ENCODE results near the gene SETD4.
"Not testable (repeated sequence)": the region's sequence is repeated elsewhere in the genome, so short reads cannot be mapped to it uniquely, and the experiment has no call there.

Gene SETD4

DNA sequence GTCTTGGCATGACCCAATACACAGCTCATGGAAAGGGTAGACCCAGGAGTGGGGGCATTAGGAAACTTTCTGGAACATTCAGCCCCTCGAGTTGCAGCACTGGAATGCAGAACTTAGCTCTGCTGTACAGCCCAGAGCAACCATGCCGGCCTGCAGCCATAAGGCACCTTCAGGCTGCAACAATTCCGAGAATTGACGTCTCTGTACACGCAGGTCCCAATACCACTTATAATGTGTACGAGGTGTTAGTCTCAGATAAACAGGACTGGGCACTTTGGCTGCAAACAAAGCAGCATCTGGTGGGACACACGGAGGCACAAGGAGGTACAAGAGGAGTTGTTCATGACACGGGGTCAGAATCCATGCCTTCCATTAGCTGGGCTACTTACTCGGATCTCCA, 17.4 kb upstream of the SETD4 start:
- no peak for DNase-seq

GRCh38 chr21:36076878-36077655, 16.7 kb upstream of the SETD4 start:
- DNase-seq = no peak

DNA sequence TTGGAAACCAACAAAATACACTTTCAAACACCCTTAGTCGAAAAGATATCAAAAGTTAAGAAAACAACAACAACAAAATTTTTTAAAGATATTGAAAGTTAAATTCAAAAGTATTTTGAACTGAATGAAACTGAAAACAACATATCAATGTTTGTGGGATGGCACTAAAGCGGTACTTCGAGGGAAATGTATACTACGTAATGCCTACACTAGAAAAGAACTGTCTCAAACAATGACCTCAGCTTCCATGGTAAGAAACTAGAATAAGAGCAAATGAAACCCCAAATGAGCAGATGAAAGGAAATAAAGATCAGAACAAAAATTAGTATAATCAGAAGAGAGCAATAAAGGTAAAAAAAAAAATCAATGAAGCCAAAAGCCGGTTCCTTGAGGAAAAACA, 15.6 kb upstream of the SETD4 start:
- DNase-seq = no peak

GRCh38 chr21:36075171-36075570, 14.8 kb upstream of the SETD4 start:
- DNase-seq = no peak

GRCh38 chr21:36073911-36074310, 13.6 kb upstream of the SETD4 start:
- DNase-seq = not testable (repeated sequence)

DNA sequence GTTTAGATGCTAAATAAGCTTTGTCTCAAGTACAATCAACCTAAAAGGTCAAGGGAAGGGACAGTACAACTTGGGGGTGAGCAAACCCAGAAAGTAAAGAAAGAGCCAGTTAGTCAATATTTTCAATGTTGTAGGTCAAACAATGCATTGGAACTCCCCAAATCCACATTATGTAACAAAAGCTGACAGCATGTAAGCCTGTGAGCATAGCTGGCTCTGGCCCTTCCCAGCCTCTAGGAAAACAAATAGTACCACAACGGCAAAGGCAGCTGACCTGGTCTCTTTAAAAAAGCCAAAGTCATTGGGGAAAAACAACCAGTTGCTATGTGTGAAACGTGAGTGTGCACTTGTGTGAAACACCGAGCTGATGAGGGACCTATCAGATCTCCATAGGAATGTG, 12.9 kb upstream of the SETD4 start:
- no peak for DNase-seq

GRCh38 chr21:36072453-36073162, 12.3 kb upstream of the SETD4 start:
- DNase-seq = no peak

DNA sequence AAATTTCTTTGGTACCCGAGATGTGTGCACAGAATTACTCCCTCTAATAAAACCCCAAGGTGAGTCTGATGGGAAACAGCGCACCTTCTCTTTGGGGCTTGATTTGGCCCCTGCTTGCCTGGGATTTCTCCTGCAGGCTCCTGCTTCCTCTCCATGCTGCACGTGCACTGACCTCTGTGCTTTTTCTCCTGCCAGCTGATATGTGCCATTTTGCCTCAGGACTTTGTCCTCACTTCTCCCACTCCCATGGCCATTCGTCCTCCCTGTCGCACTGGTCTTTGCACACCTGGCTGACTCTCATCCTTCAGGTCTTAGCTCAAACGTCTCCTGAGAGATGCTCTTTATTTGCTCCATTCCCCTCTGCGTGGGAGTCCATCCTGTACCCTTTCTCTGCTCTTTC, 10.7 kb upstream of the SETD4 start:
- no peak for DNase-seq

- DNase-seq = peak; percentile 57
Measured at GRCh38 chr21:36069713-36070583, 9.6 kb upstream of the SETD4 start, which contains the start of gene CBR1. CBR1 (plus strand) TSS chr21:36070024; CDS start chr21:36070116, 92 bp downstream.

- no peak for DNase-seq
Measured at GRCh38 chr21:36068748-36069398, 8.5 kb upstream of the SETD4 start.

DNA sequence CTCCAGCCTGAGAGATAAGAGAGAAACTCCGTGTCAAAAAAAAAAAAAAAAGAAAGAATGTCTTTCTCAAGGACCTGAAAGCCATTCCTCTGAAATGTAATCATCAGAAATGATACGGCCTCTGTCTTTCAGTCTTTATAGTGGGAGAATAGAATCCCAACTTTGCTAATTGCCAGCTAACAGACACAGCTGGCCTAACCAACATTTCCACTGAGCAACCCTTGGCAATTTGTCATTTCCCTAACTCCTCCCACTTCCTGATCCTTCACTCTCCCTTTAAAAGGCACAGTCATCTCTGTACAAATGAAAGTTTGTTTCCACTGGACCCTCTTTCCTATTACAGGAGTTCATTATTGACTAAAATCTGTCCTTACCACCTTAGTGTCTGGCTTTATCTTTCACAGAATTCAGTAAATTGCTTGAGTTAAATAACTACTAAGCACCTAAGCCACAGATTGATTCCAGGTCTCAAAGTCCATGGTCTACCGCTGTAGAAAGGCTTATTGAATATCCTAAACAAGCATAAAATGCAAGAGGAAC, 5.2 kb upstream of the SETD4 start:
- no peak for DNase-seq

DNA sequence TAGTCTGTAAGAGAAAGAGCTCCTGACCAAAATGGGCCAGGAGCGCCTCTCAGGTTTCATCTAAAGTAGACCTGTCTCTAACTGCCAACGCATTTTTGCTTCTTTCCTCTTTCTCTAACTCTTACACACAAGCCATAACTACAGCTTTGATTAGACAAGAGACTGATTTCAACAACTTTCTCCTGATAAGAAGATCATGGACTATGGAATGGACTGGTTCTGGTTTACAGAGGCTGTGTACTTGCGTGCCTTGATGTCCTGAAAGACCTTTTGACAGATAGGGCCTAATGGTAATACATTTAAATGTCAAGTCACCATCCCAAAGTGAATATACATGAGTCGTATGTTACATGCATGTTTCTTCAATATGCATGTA, 3.7 kb upstream of the SETD4 start:
- DNase-seq = no peak

- DNase-seq = no peak
Measured at GRCh38 chr21:36063375-36064084, 3.2 kb upstream of the SETD4 start.

DNA sequence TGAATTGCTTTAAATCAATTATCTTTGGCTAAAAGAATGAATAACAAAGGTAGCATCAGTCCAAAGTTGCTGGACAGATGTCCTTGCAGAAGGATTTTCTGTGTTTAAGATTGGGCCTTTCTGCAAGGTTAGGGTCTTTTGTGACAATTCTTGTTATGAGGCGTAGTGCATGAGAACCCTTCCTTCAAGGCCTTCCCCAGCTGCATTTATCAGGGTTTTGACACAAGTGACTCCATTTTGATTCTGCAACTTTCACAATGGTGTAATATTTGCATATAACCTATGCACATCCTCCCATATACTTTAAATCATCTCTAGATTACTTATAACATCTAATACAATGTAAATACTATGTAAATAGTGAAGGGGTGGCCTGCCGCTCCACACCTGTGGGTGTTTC, 1.1 kb upstream of the SETD4 start:
- DNase-seq = no peak

GRCh38 chr21:36059823-36060158, 535 bp downstream of the SETD4 start:
- no peak for DNase-seq

- DNase-seq = no peak
Measured at GRCh38 chr21:36055551-36055950, 4.8 kb downstream of the SETD4 start.

DNA sequence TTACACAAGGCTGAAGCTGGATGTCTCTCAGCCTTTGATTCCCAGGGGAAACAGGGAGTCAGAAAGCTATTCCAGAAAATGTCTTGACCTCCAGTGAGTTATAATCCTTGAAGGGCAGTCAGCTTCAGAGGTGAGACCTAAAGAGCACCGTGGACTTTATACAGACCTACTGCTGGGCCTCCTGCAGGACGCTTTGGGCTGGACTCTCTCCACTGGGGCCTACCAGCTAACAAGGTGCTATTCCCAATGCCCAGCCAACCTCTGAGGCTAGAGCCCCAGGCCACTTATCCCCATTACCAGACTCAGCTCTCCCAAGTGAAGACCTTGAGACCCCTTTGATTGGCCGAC, 6.6 kb downstream of the SETD4 start:
- no peak for DNase-seq

DNA sequence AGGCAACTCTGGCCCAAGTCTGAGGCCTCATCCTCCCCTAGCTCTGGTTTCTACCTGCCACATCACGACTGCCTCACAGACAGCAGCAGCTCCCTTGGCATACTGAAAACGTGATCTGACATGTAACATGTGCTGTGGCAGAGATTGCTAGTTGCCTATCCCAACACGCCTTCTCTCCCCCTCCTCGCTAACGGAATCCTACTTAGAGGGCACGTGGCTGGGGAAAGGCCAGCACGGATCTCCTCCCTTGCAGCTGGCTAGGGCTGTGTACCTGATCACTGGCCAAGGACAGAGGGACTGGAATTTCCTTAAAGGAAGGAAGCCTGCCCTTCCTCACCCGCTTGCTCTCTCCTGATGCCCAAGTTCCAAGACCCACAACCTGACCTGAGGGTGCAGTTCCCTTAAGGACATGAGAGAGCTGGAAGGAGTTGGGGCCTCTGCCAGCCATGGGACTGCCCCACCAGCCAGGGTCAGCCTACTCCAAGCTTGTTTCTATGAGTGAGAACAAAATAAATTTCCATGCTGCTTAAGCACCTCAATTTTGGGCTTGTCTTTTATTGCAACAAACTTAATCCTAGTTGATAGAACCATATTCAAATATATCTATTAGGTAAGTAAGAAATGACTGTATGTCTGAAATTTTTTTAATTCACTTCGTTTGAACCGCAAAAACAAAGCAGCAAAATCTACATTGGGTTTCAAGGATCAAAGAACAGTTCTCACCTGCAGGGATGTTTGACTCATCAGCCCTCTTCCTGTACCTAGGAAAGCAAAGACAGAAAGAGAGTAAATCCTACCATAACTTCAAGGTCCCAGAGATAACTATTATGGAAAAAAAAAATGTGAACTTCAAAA, 7.2 kb downstream of the SETD4 start:
- DNase-seq = no peak

DNA sequence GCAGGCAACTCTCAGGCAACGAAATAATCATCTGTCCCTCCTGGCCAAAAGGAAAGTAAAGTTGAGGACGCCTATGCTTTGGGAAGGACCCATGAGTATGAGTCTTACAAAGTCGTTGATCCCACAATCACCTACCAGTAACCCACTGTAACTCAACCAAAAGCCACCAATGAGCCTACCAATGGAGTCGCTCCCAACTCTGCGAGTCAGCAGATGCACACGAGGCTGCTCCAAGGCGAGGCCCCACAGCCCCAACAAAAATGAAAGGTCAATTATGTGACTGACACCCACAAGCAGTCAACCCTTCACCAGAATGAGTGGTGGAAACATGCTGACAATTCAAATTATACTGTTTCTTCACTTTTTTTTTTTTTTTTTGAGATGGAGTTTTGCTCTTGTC, 12.0 kb downstream of the SETD4 start:
- DNase-seq = no peak

DNA sequence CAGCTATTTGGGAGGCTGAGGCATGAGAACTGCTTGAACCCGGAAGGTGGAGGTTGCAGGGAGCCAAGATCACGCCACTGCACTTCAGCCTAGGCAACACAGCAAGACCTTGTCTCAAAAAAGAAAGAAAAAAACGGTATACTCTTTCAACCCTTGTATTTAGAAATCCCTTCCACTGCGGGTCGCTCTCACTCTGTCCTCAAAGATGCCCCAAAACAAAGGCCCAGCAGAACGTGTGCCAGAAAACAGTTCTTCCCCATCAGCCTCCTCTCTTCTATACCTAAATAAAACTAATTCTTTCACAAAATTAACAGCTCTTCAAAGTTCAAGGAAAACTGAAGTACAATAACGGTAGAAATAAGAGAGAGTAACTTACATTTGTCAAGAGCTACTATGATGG, 13.2 kb downstream of the SETD4 start:
- no peak for DNase-seq

DNA sequence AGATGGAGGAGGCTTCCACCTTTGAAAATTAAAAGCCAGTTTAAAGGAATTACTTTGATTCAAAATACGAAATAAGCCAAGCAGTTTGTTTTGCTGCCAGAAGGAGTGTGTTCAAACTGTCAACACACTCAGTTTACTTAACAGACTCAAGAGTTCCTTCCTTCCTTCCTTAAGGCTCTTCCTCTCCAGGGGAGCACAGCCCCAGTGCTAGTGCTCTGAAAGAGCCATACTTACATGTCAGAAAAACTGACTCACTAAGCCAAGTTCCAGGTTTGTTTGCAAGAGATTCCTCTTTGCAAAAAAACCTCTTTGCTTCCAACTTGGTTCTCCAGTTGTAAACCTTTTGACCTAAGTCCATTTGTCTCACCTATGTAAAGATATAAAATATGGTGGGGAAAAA, 14.3 kb downstream of the SETD4 start:
- DNase-seq = no peak

Measured in NCI-H748 treated with DMSO at 0.1 percent for 48 hours (cell line).